Skeletal muscle satellite cell (primary cell): ENCODE measurements around the gene TRIO.
A peak's percentile ranks its signal among the peaks of the same experiment; 100 is the strongest.

Experiments used
- H3K27me3 ChIP-seq: 2 replicates; pipeline ENCODE4 v1.7.0; 2013; ENCODE audit warnings: low read length; ENCODE audit not compliant: control insufficient read depth, insufficient read depth
- H3K36me3 ChIP-seq: 2 replicates; pipeline ENCODE4 v1.7.0; 2013; ENCODE audit warnings: mild to moderate bottlenecking, control low read depth, low read length; ENCODE audit not compliant: insufficient read depth
- H3K4me1 ChIP-seq: 2 replicates; pipeline ENCODE4 v1.7.0; 2013; ENCODE audit warnings: low read length; ENCODE audit not compliant: control insufficient read depth, insufficient read depth
- H3K4me2 ChIP-seq: 2 replicates; pipeline ENCODE4 v1.7.0; 2013; ENCODE audit warnings: mild to moderate bottlenecking, low read length
- H3K4me3 ChIP-seq: 2 replicates; pipeline ENCODE4 v1.7.0; 2013; ENCODE audit warnings: low read length
- H3K9ac ChIP-seq: 2 replicates; pipeline ENCODE4 v1.7.0; 2013; ENCODE audit warnings: mild to moderate bottlenecking, low read depth, low read length, moderate library complexity
- H3K9me3 ChIP-seq: replicated peaks from 2 replicates; pipeline ENCODE4 v1.7.0; 2013; ENCODE audit warnings: mild to moderate bottlenecking, control low read depth, low read length

The TRIO gene

GRCh38 chr5:14151416-14151815 is 8.3 kb downstream of the TRIO start:
- no peaks in the 10 kb centered on the region for H3K9me3 ChIP-seq
- H3K9ac ChIP-seq, result no peak overlapping the region
- peaks cover 19% of the 10 kb centered on the region for H3K36me3 ChIP-seq
- H3K4me1 ChIP-seq, result peaks cover 79% of the 10 kb centered on the region
- H3K4me2 ChIP-seq, result no peak overlapping the region
- H3K4me3 ChIP-seq, result no peak overlapping the region
- no peaks in the 10 kb centered on the region for H3K27me3 ChIP-seq

GRCh38 chr5:14153071-14153864 is 10.1 kb downstream of the TRIO start:
- Histone ChIP-seq H3K4me1 (peaks cover 77% of the 10 kb centered on the region), H3K9ac (peak overlapping the region; percentile 78), H3K27me3 (no peaks in the 10 kb centered on the region), H3K4me3 (peak overlapping the region; percentile 49), H3K4me2 (peak overlapping the region; percentile 79), H3K9me3 (no peaks in the 10 kb centered on the region), H3K36me3 (peaks cover 21% of the 10 kb centered on the region)

GRCh38 chr5:14153932-14154731 is 11.0 kb downstream of the TRIO start:
- Histone ChIP-seq H3K9ac (peak overlapping the region; percentile 78), H3K4me1 (peaks cover 77% of the 10 kb centered on the region)

DNA sequence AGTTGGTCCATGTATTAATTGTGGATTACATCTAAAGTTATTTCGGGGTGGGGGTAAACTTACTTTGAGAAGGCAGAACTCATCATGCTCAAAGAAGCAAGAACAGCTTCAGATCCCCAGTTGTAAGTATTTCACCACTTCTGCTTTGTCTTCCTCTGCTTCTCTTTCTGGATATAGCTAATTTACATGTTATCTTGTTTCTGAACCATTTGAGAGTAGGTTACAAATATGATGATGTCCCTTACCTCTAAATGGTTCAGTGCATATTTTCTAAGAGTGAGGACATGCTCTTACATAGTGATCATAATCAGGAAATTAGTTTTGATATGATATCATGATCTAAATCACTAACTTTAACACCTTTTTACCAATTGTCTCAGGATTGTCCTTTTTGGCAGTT is 11.9 kb downstream of the TRIO start:
- peaks cover 6% of the 10 kb centered on the region for H3K36me3 ChIP-seq
- peak overlapping the region; percentile 79 for H3K4me2 ChIP-seq
- no peaks in the 10 kb centered on the region for H3K27me3 ChIP-seq
- peak overlapping the region; percentile 3 for H3K4me3 ChIP-seq
- peak overlapping the region; percentile 78 for H3K9ac ChIP-seq
- H3K4me1 ChIP-seq, result peaks cover 75% of the 10 kb centered on the region
- no peaks in the 10 kb centered on the region for H3K9me3 ChIP-seq

More at GRCh38 chr5:14153932-14154731, 11.0 kb downstream of the TRIO start:
- Histone ChIP-seq H3K4me2 (peak overlapping the region; percentile 79), H3K9me3 (no peaks in the 10 kb centered on the region), H3K4me3 (peak overlapping the region; percentile 49), H3K27me3 (no peaks in the 10 kb centered on the region), H3K36me3 (peaks cover 14% of the 10 kb centered on the region)

- H3K4me2 ChIP-seq, result peak overlapping the region; percentile 79
- no peaks in the 10 kb centered on the region for H3K27me3 ChIP-seq
- H3K4me1 ChIP-seq, result peaks cover 79% of the 10 kb centered on the region
- H3K9me3 ChIP-seq, result no peaks in the 10 kb centered on the region
- peak overlapping the region; percentile 78 for H3K9ac ChIP-seq
- H3K36me3 ChIP-seq, result peaks cover 6% of the 10 kb centered on the region
- peak overlapping the region; percentile 48 for H3K4me3 ChIP-seq
Measured at GRCh38 chr5:14155739-14156138, 12.6 kb downstream of the TRIO start.

DNA sequence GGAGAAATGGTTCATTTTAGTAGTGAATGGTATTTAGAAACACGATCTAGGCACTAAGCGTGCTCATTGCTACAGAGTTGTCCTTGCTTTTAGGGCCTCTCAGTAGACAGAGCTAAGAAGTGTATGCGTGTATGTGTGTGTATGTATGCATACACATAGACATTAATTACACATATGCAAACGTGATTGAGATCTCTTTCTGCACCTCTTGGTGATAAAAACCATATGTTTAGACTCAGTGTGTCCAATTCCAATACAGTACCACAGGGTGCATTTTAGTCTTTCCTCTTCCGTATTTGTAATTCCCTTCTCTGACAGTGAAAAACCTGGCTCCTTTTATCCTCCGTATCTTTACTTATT is 13.1 kb downstream of the TRIO start:
- Histone ChIP-seq H3K4me3 (peak overlapping the region; percentile 48), H3K9me3 (no peaks in the 10 kb centered on the region), H3K4me2 (peak overlapping the region; percentile 79), H3K27me3 (no peaks in the 10 kb centered on the region), H3K4me1 (peaks cover 83% of the 10 kb centered on the region), H3K9ac (peak overlapping the region; percentile 78), H3K36me3 (peaks cover 3% of the 10 kb centered on the region)

DNA sequence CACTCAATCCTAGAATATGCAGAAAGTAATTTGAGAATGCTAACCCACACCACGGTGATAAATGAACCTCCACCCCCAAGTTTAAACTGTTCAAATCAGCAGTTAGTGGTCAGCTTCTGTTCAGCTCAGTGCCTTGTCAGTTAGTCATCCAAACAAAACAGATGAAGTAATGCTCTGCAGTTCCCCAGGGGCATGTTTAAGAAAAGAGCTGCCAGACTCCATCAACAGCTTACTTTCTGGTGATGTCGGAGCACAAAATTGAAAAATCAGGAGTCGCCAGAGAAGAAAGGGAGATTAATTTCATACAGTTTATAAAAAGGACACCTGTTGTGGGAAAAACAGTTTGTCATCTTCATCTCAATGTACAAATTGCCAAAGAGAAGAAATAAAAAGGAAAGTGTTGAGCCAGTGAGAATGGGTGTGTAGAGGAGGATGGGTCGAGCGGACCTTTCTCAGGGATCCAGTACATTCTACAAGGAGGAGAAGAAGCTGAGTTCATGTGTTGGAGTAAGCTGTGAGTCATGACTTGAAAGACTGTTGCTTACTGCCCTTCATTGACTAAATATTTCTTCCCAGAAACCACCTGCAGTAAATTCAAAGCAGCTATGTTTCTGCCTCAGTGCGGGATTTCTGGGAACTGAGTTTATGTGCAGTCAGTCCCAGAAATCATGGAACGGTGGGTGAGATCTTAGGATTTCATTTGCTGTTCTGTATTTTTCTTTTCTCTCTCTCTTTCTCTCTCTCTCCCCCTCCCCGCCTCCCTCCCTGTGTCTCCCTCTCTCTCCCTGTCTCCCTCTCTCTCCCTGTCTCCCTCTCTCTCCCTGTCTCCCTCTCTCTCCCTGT is 13.7 kb downstream of the TRIO start:
- no peaks in the 10 kb centered on the region for H3K27me3 ChIP-seq
- H3K4me2 ChIP-seq, result peak overlapping the region; percentile 79
- peak overlapping the region; percentile 78 for H3K9ac ChIP-seq
- peak overlapping the region; percentile 55 for H3K4me3 ChIP-seq
- peaks cover 3% of the 10 kb centered on the region for H3K36me3 ChIP-seq
- H3K9me3 ChIP-seq, result no peaks in the 10 kb centered on the region
- peaks cover 87% of the 10 kb centered on the region for H3K4me1 ChIP-seq

- Histone ChIP-seq H3K4me2 (peak overlapping the region; percentile 79), H3K36me3 (peaks cover 3% of the 10 kb centered on the region), H3K9me3 (no peaks in the 10 kb centered on the region), H3K4me3 (peak overlapping the region; percentile 55), H3K27me3 (no peaks in the 10 kb centered on the region), H3K4me1 (peaks cover 93% of the 10 kb centered on the region), H3K9ac (peak overlapping the region; percentile 74)
Measured at GRCh38 chr5:14157493-14157782, 14.3 kb downstream of the TRIO start.

GRCh38 chr5:14158890-14159666 is 15.9 kb downstream of the TRIO start:
- Histone ChIP-seq H3K4me2 (peak overlapping the region; percentile 8), H3K27me3 (no peaks in the 10 kb centered on the region), H3K4me1 (peaks cover 78% of the 10 kb centered on the region), H3K9me3 (peaks cover 2% of the 10 kb centered on the region), H3K4me3 (no peak overlapping the region), H3K9ac (peak overlapping the region; percentile 13), H3K36me3 (peaks cover 11% of the 10 kb centered on the region)

- H3K4me2 ChIP-seq, result peak overlapping the region; percentile 7
- peaks cover 24% of the 10 kb centered on the region for H3K36me3 ChIP-seq
- H3K9ac ChIP-seq, result no peak overlapping the region
- H3K9me3 ChIP-seq, result peaks cover 5% of the 10 kb centered on the region
- H3K27me3 ChIP-seq, result no peaks in the 10 kb centered on the region
- H3K4me3 ChIP-seq, result no peak overlapping the region
- H3K4me1 ChIP-seq, result peaks cover 75% of the 10 kb centered on the region
Measured at GRCh38 chr5:14161825-14162556, 18.8 kb downstream of the TRIO start.
